IMR-90 (cell line): Measurements from ENCODE around the gene CARMIL1.

ENCODE experiments used
- BHLHE40 ChIP-seq: fragments of 150-350 bp; IDR thresholded peaks from 2 replicates; pipeline ENCODE4 v1.6.1; 2016; ENCODE audit warnings: mild to moderate bottlenecking, low read depth, low read length
- CEBPB ChIP-seq: IDR thresholded peaks from 2 replicates; pipeline ENCODE4 v1.6.1; 2012; ENCODE audit warnings: low read depth, low read length, improper control_type of control experiment
- CHD1 ChIP-seq: IDR thresholded peaks from 2 replicates; pipeline ENCODE4 v1.6.1; 2012; ENCODE audit warnings: low read depth, low read length, improper control_type of control experiment
- CTCF ChIP-seq: conservative IDR thresholded peaks from 2 replicates; pipeline ENCODE4 v1.5.1; 2012; ENCODE audit warnings: mild to moderate bottlenecking, low read depth, low read length, improper control_type of control experiment
- ELK1 ChIP-seq: fragments of 150-350 bp; IDR thresholded peaks from 2 replicates; pipeline ENCODE4 v1.6.1; 2016; ENCODE audit warnings: low read depth, mild to moderate bottlenecking, low read length, moderate library complexity, borderline replicate concordance
- MXI1 ChIP-seq: IDR thresholded peaks from 2 replicates; pipeline ENCODE4 v1.6.1; 2012; ENCODE audit warnings: low read depth, mild to moderate bottlenecking, low read length, moderate library complexity, borderline replicate concordance
- POLR2A ChIP-seq: IDR thresholded peaks from 2 replicates; pipeline ENCODE4 v1.6.1; 2012; ENCODE audit warnings: mild to moderate bottlenecking, low read depth, low read length
- RAD21 ChIP-seq: IDR thresholded peaks from 2 replicates; pipeline ENCODE4 v1.6.1; 2012; ENCODE audit warnings: low read length, improper control_type of control experiment
- RCOR1 ChIP-seq: IDR thresholded peaks from 2 replicates; pipeline ENCODE4 v1.6.1; 2012; ENCODE audit warnings: mild to moderate bottlenecking, low read length, improper control_type of control experiment; ENCODE audit not compliant: insufficient replicate concordance
- RFX5 ChIP-seq: IDR thresholded peaks from 2 replicates; pipeline ENCODE4 v1.8.0; 2012; ENCODE audit warnings: low read depth, mild to moderate bottlenecking, low read length, moderate library complexity
- SMC3 ChIP-seq: fragments of 150-350 bp; IDR thresholded peaks from 2 replicates; pipeline ENCODE4 v1.6.1; 2016; ENCODE audit warnings: low read depth, mild to moderate bottlenecking, antibody characterized with exemption, low read length, moderate library complexity

GRCh38 chr6:25661129-25661779 lies 382.1 kb downstream of the CARMIL1 start:
- TF ChIP-seq CTCF (no peak), MXI1 (no peak), RAD21 (no peak), BHLHE40 (no peak), RFX5 (no peak), SMC3 (no peak), POLR2A (no peak), ELK1 (no peak), CEBPB (no peak), CHD1 (no peak), RCOR1 (no peak)
